HepG2 (cell line): ENCODE measurements around the gene PIM1. TPM values are rescaled to one million over a fixed set of nuclear protein-coding genes. Genes with fewer than 3 reads are reported as not detected.

ENCODE experiments used
- ARNT2 ChIP-seq: sonication (generic); formaldehyde crosslinking; IDR thresholded peaks from 2 replicates; pipeline ENCODE4 v1.8.0; 2022; ENCODE audit warnings: mild to moderate bottlenecking, low read depth, missing genetic modification reagents, moderate library complexity
- CCAR2 ChIP-seq: fragments of 200-400 bp; formaldehyde crosslinking; optimal IDR thresholded peaks from 2 replicates; pipeline ENCODE3; 2018; ENCODE audit warnings: low read depth, mild to moderate bottlenecking, low read length, moderate library complexity
- DMAP1 ChIP-seq: IDR thresholded peaks from 2 replicates; pipeline ENCODE4 v1.6.1; 2016
- DMTF1 ChIP-seq: sonication (generic); formaldehyde crosslinking; IDR thresholded peaks from 2 replicates; pipeline ENCODE4 v1.4.0; 2020; ENCODE audit warnings: mild to moderate bottlenecking, missing genetic modification reagents
- FOXP1 ChIP-seq, 2 experiments: fragments of 450-650 bp in 1 of 2; IDR thresholded peaks; 2 replicates each; pipeline ENCODE4 v1.6.1; 2017 to 2018; ENCODE audit warnings: antibody characterized with exemption in 1 of 2
- GATA4 ChIP-seq: sonication (generic); IDR thresholded peaks from 2 replicates; pipeline ENCODE4 v1.6.1; 2016; ENCODE audit warnings: antibody characterized with exemption, low read depth, borderline replicate concordance
- HNRNPK ChIP-seq: fragments of 200-400 bp; formaldehyde crosslinking; IDR thresholded peaks from 2 replicates; pipeline ENCODE4 v1.6.1; 2018; ENCODE audit warnings: low read length, low read depth, moderate library complexity, mild to moderate bottlenecking; ENCODE audit not compliant: poor library complexity, severe bottlenecking
- KLF13 ChIP-seq: sonication (generic); formaldehyde crosslinking; IDR thresholded peaks from 2 replicates; pipeline ENCODE4 v1.4.0; 2020; ENCODE audit warnings: mild to moderate bottlenecking, missing genetic modification reagents
- KLF16 ChIP-seq, 2 experiments: sonication (generic) in 1 of 2; formaldehyde crosslinking in 1 of 2; IDR thresholded peaks; 2 replicates each; pipeline versions ENCODE4 v1.6.1 to v1.8.0; 2016 to 2023; ENCODE audit warnings: missing genetic modification reagents in 2 of 2, missing compliant biosample characterization in 1 of 2
- MED13 ChIP-seq: sonication (generic); formaldehyde crosslinking; IDR thresholded peaks from 2 replicates; pipeline ENCODE4 v1.5.0; 2020; ENCODE audit warnings: missing genetic modification reagents
- MED8 ChIP-seq: sonication (generic); formaldehyde crosslinking; IDR thresholded peaks from 2 replicates; pipeline ENCODE4 v1.8.1; 2023; ENCODE audit warnings: mild to moderate bottlenecking, missing genetic modification reagents; ENCODE audit not compliant: insufficient replicate concordance
- MEIS2 ChIP-seq: sonication (generic); formaldehyde crosslinking; IDR thresholded peaks from 2 replicates; pipeline ENCODE4 v1.9.0; 2021; ENCODE audit warnings: mild to moderate bottlenecking, missing genetic modification reagents
- NR2F1 ChIP-seq, 2 experiments: fragments of 450-650 bp in 1 of 2; formaldehyde crosslinking in 1 of 2; IDR thresholded peaks; 2 replicates each; pipeline versions ENCODE4 v1.5.0 to v1.6.1; 2016 to 2020; ENCODE audit warnings: mild to moderate bottlenecking in 1 of 2, missing compliant biosample characterization in 1 of 2, missing genetic modification reagents in 1 of 2, moderate library complexity in 1 of 2
- NR3C1 ChIP-seq: sonication (generic); formaldehyde crosslinking; IDR thresholded peaks from 2 replicates; pipeline ENCODE4 v1.4.0; 2020; ENCODE audit warnings: missing genetic modification reagents
- PLSCR1 ChIP-seq: sonication (generic); formaldehyde crosslinking; IDR thresholded peaks from 2 replicates; pipeline ENCODE4 v1.5.0; 2020; ENCODE audit warnings: missing genetic modification reagents, mild to moderate bottlenecking, borderline replicate concordance
- TCF7 ChIP-seq: sonication (generic); IDR thresholded peaks from 2 replicates; pipeline ENCODE4 v1.6.1; 2016; ENCODE audit warnings: antibody characterized with exemption, low read depth
- ZBTB7A ChIP-seq: sonication (generic); formaldehyde crosslinking; IDR thresholded peaks from 2 replicates; pipeline ENCODE4 v1.8.0; 2022; ENCODE audit warnings: mild to moderate bottlenecking, missing genetic modification reagents
- ZKSCAN5 ChIP-seq: sonication (generic); formaldehyde crosslinking; IDR thresholded peaks from 2 replicates; pipeline ENCODE4 v1.5.1; 2020; ENCODE audit warnings: mild to moderate bottlenecking, missing genetic modification reagents
- ZMAT3 ChIP-seq: sonication (generic); formaldehyde crosslinking; conservative IDR thresholded peaks from 2 replicates; pipeline ENCODE4 v1.7.0; 2021; ENCODE audit warnings: missing genetic modification reagents
- ZMYM4 ChIP-seq: sonication (generic); formaldehyde crosslinking; IDR thresholded peaks from 2 replicates; pipeline ENCODE4 v1.8.1; 2023; ENCODE audit warnings: mild to moderate bottlenecking, missing genetic modification reagents
- ZNF124 ChIP-seq: sonication (generic); formaldehyde crosslinking; IDR thresholded peaks from 2 replicates; pipeline ENCODE4 v1.4.0; 2020; ENCODE audit warnings: missing genetic modification reagents
- ZNF234 ChIP-seq: sonication (generic); formaldehyde crosslinking; conservative IDR thresholded peaks from 2 replicates; pipeline ENCODE4 v1.5.1; 2020; ENCODE audit warnings: mild to moderate bottlenecking, missing genetic modification reagents
- ZNF326 ChIP-seq: sonication (generic); formaldehyde crosslinking; IDR thresholded peaks from 2 replicates; pipeline ENCODE4 v1.4.0; 2020; ENCODE audit warnings: missing genetic modification reagents, borderline replicate concordance
- ZNF382 ChIP-seq: sonication (generic); formaldehyde crosslinking; IDR thresholded peaks from 2 replicates; pipeline ENCODE4 v1.5.0; 2020; ENCODE audit warnings: missing genetic modification reagents, mild to moderate bottlenecking, borderline replicate concordance
- ZNF503 ChIP-seq: sonication (generic); formaldehyde crosslinking; IDR thresholded peaks from 2 replicates; pipeline ENCODE4 v1.4.0; 2020; ENCODE audit warnings: missing genetic modification reagents
- ZNF562 ChIP-seq: sonication (generic); formaldehyde crosslinking; IDR thresholded peaks from 2 replicates; pipeline ENCODE4 v1.8.0; 2022; ENCODE audit warnings: missing genetic modification reagents, borderline replicate concordance
- ZNF563 ChIP-seq: sonication (generic); formaldehyde crosslinking; IDR thresholded peaks from 2 replicates; pipeline ENCODE4 v1.8.0; 2022; ENCODE audit warnings: mild to moderate bottlenecking, moderate library complexity, missing genetic modification reagents
- ZNF782 ChIP-seq: sonication (generic); formaldehyde crosslinking; IDR thresholded peaks from 2 replicates; pipeline ENCODE4 v1.4.0; 2020; ENCODE audit warnings: missing genetic modification reagents, mild to moderate bottlenecking, borderline replicate concordance
- ZNF792 ChIP-seq: IDR thresholded peaks from 2 replicates; pipeline ENCODE4 v1.6.1; 2016
- polyA plus RNA-seq, 8 experiments: library from polyadenylated mRNA; depleted of rRNA in 3 of 8; stranded (reverse) in 7 of 8; unstranded in 1 of 8; fragments of >200 nt; fragmentation: Illumina TruSeq in 4 of 8; extraction: Trizol in 4 of 8; gene quantifications; 2 replicates each; pipeline versions ENCODE4 v1.2.1 to v1.2.3, GENCODE V29; 2011 to 2016; ENCODE audit warnings: low read depth in 4 of 8, missing spikeins in 1 of 8, mixed read lengths in 1 of 8; ENCODE audit not compliant: insufficient read depth in 1 of 8
- total RNA-seq, 5 experiments: library from RNA; depleted of rRNA; stranded (reverse); fragments of >200 nt; fragmentation: Illumina TruSeq; extraction: Trizol; gene quantifications; 2 replicates each; pipeline ENCODE4 v1.2.3, GENCODE V29; 2016; ENCODE audit warnings: low read depth in 1 of 5

Gene PIM1
- total and polyA plus RNA-seq, 2 of the 13 experiments (the other 11 are each of a cell fraction or from before 2014, with no cell fraction given), result 29.4 to 117 TPM

- TF ChIP-seq ZKSCAN5 (no peak), KLF16 (CRISPR knock-in tag; IDR thresholded peaks at IDR 0.05) (0 out of 4 replicates have a peak, but pooled peaks of 1 of the 2 experiments have one; percentile 38), ZNF382 (CRISPR knock-in tag) (no peak), FOXP1 (IDR thresholded peaks at IDR 0.05) (no peak), FOXP1 (CRISPR knock-in tag; IDR thresholded peaks at IDR 0.05) (no peak), NR2F1 (CRISPR knock-in tag; IDR thresholded peaks at IDR 0.05) (no peak), ZMYM4 (CRISPR knock-in tag) (peak; percentile 72), ZNF326 (CRISPR knock-in tag) (no peak), ZNF562 (CRISPR knock-in tag) (no peak), ZBTB7A (CRISPR knock-in tag) (no peak), MED13 (no peak), ZMAT3 (CRISPR knock-in tag) (no peak), KLF13 (CRISPR knock-in tag) (no peak), DMTF1 (CRISPR knock-in tag) (no peak), DMAP1 (no peak), PLSCR1 (CRISPR knock-in tag) (no peak), ZNF563 (CRISPR knock-in tag) (no peak), HNRNPK (no peak), NR3C1 (CRISPR knock-in tag) (no peak), ZNF792 (CRISPR knock-in tag) (no peak), ZNF234 (CRISPR knock-in tag) (no peak), ARNT2 (CRISPR knock-in tag) (no peak), MED8 (CRISPR knock-in tag) (no peak), TCF7 (no peak), MEIS2 (CRISPR knock-in tag) (no peak), GATA4 (no peak), ZNF124 (0 out of 2 replicates have a peak, but pooled peaks have one; percentile 28), ZNF503 (no peak), ZNF782 (CRISPR knock-in tag) (no peak), CCAR2 (no peak)
These were observed 38.0 kb downstream of the PIM1 start (continued) for GRCh38 chr6:37207903-37208456.
